GM23248 (cell line): Measurements from ENCODE around the gene AMOT. TPM values are rescaled to one million over a fixed set of nuclear protein-coding genes. Genes with fewer than 3 reads are reported as not detected.

Experiments
- DNase-seq: peaks from one replicate; pipeline ENCODE4 v3.0.0-alpha.2; 2015
- H2AFZ ChIP-seq: fragments of 200-600 bp; sonication (generic); 2 replicates; pipeline ENCODE4 v1.6.1; 2016; ENCODE audit warnings: antibody characterized with exemption
- H3F3A ChIP-seq: fragments of 200-600 bp; sonication (generic); 2 replicates; pipeline ENCODE4 v1.6.1; 2016; ENCODE audit warnings: mild to moderate bottlenecking, antibody characterized with exemption, mixed run types; ENCODE audit not compliant: insufficient read depth
- H3K27ac ChIP-seq: fragments of 200-600 bp; sonication (generic); 2 replicates; pipeline ENCODE4 v1.5.1; 2016; ENCODE audit warnings: mild to moderate bottlenecking
- H3K27me3 ChIP-seq: fragments of 200-600 bp; sonication (generic); replicated peaks from 2 replicates; pipeline ENCODE4 v1.6.1; 2016; ENCODE audit warnings: mild to moderate bottlenecking; ENCODE audit not compliant: insufficient read depth
- H3K36me3 ChIP-seq: fragments of 200-600 bp; sonication (generic); 2 replicates; pipeline ENCODE4 v1.6.1; 2016; ENCODE audit warnings: low read depth, mild to moderate bottlenecking
- H3K4me1 ChIP-seq: fragments of 200-600 bp; sonication (generic); 2 replicates; pipeline ENCODE4 v1.6.1; 2016; ENCODE audit warnings: mild to moderate bottlenecking; ENCODE audit not compliant: insufficient read depth
- H3K4me2 ChIP-seq: fragments of 200-600 bp; sonication (generic); one replicate; pipeline ENCODE4 v1.6.1; 2016; ENCODE audit warnings: mild to moderate bottlenecking; ENCODE audit not compliant: unreplicated experiment
- H3K4me3 ChIP-seq: fragments of 200-600 bp; sonication (generic); 2 replicates; pipeline ENCODE4 v1.5.1; 2016; ENCODE audit warnings: mild to moderate bottlenecking
- H3K79me2 ChIP-seq: fragments of 200-600 bp; sonication (generic); 2 replicates; pipeline ENCODE4 v1.6.1; 2016; ENCODE audit warnings: mild to moderate bottlenecking; ENCODE audit not compliant: insufficient read depth
- H3K9ac ChIP-seq: fragments of 200-600 bp; sonication (generic); 2 replicates; pipeline ENCODE4 v1.6.1; 2016; ENCODE audit warnings: mild to moderate bottlenecking
- H3K9me2 ChIP-seq: fragments of 200-600 bp; sonication (generic); 2 replicates; pipeline ENCODE4 v1.6.1; 2016; ENCODE audit warnings: mixed run types, mild to moderate bottlenecking, moderate library complexity; ENCODE audit not compliant: insufficient read depth
- H3K9me3 ChIP-seq: fragments of 200-600 bp; sonication (generic); one replicate; pipeline ENCODE4 v1.6.1; 2017; ENCODE audit warnings: low read depth
- H4K20me1 ChIP-seq: fragments of 200-600 bp; sonication (generic); 2 replicates; pipeline ENCODE4 v1.6.0; 2016; ENCODE audit not compliant: insufficient read depth
- EZH2 ChIP-seq: fragments of 200-600 bp; sonication (generic); IDR thresholded peaks from 2 replicates; pipeline ENCODE4 v1.6.1; 2018; ENCODE audit warnings: antibody characterized with exemption, mild to moderate bottlenecking; ENCODE audit not compliant: insufficient read depth, poor library complexity, severe bottlenecking
- EZH2phosphoT487 ChIP-seq: fragments of 200-600 bp; sonication (generic); IDR thresholded peaks from 2 replicates; pipeline ENCODE4 v1.6.1; 2018; ENCODE audit warnings: antibody characterized with exemption, moderate library complexity, mild to moderate bottlenecking, low read depth; ENCODE audit not compliant: insufficient read depth
- WGBS, 2 experiments: methylation state at CpG; one replicate each; pipeline ENCODE4 v1.1.6; 2015 to 2017; ENCODE audit warnings: low lambda C conversion rate in 2 of 2, low coverage in 1 of 2; ENCODE audit errors: missing lambda C conversion rate in 2 of 2; 5-methylcytosine and 5-hydroxymethylcytosine counted together
- in situ Hi-C: fragments of 300-500 bp; cut with MboI; formaldehyde crosslinking; loops from 2 replicates; pipeline ENCODE4 v1.15.0; 2020
- polyA plus RNA-seq: library from polyadenylated mRNA; unstranded; fragments of >200 nt; fragmentation: Nextera tagmentation; extraction: Ambion mirVana; gene quantifications from 2 replicates; pipeline ENCODE4 v1.2.1, GENCODE V29; 2016
- total RNA-seq: library from RNA; depleted of rRNA; stranded (reverse); fragments of >200 nt; shearing (Covaris generic); gene quantifications from 2 replicates; pipeline ENCODE4 v1.2.3, GENCODE V29; 2014

Gene AMOT
- total and polyA plus RNA-seq, 2 experiments from 2014 or later: 2.2 to 2.5 TPM

DNA sequence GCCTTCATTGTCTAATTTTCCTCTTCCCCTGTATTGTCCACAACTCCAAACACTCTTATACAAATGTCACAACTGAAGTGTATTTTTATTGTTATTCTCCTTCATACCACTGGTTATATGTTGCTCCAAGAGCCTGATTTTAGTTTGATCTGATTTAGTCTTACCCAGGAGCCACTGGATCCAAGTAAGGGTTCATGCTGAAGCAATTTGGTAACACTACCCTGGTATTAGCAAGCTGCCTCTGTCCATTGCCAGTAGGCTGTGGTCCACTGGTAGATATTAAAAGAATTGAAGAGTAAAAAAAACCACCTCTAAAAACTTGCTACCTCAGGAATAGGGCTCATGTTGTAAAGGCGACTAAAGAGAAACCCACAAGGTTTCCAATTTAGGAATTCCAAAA lies 41.2 kb downstream of the AMOT start:
- 60 to 92% methylated on average over 1 of the region's 1 CpG for WGBS, 2 experiments
- Histone ChIP-seq H3K4me2 (no peak overlapping the region), H3K4me3 (no peak overlapping the region), H3K9me2 (no peaks in the 10 kb centered on the region), H2AFZ (no peak overlapping the region), H3K27ac (no peak overlapping the region), H3K27me3 (no peaks in the 10 kb centered on the region), H3K36me3 (no peaks in the 10 kb centered on the region), H3K79me2 (no peaks in the 10 kb centered on the region), H4K20me1 (no peaks in the 10 kb centered on the region), H3F3A (no peaks in the 10 kb centered on the region), H3K4me1 (no peaks in the 10 kb centered on the region), H3K9ac (no peak overlapping the region), H3K9me3 (no peaks in the 10 kb centered on the region)
- no peak for DNase-seq
- in situ Hi-C loops: no loop called here
- TF ChIP-seq EZH2phosphoT487 (no peak), EZH2 (no peak)

DNA sequence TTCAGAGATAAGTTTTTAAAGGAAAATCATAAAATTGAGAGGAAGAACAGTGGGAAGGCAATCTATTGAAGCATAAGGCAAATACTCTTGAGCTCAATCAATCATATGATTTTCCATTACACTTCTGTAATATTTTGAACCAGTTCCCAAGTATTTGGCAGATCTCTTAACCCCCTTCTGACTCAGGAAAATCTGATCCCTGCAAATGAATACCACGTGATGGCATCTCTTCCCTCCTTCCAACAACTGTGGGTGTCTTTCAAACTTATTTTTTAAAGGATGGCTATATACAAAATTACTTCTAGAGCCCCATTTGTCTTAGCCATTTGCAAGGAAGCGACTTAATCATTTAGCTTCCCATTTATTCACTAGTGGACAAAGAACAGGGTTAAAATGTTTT lies 41.9 kb downstream of the AMOT start:
- H3K27me3 ChIP-seq: no peaks in the 10 kb centered on the region
- H3K4me3 ChIP-seq: no peak overlapping the region
- no peaks in the 10 kb centered on the region for H3K4me1 ChIP-seq
- H3K4me2 ChIP-seq: no peak overlapping the region
- in situ Hi-C loops: no loop called here
- H3K27ac ChIP-seq: no peak overlapping the region
- DNase-seq: no peak
- no peak for TF ChIP-seq EZH2phosphoT487
- WGBS, 2 experiments: 42 to 56% methylated on average over 2 of the region's 2 CpGs
- H2AFZ ChIP-seq: no peak overlapping the region
- H3K79me2 ChIP-seq: no peaks in the 10 kb centered on the region
- no peaks in the 10 kb centered on the region for H3F3A ChIP-seq
- no peaks in the 10 kb centered on the region for H3K9me3 ChIP-seq
- H4K20me1 ChIP-seq: no peaks in the 10 kb centered on the region
- no peaks in the 10 kb centered on the region for H3K36me3 ChIP-seq
- H3K9me2 ChIP-seq: no peaks in the 10 kb centered on the region
- H3K9ac ChIP-seq: no peak overlapping the region

GRCh38 chrX:112789931-112790330 lies 50.7 kb downstream of the AMOT start:
- in situ Hi-C loops: no loop called here
- Histone ChIP-seq H3K9me3 (no peaks in the 10 kb centered on the region), H3K27me3 (no peaks in the 10 kb centered on the region), H2AFZ (no peak overlapping the region), H3K9me2 (no peaks in the 10 kb centered on the region), H3K4me3 (no peak overlapping the region), H3K27ac (no peak overlapping the region), H3K4me2 (no peak overlapping the region), H3F3A (no peaks in the 10 kb centered on the region), H3K79me2 (no peaks in the 10 kb centered on the region), H4K20me1 (no peaks in the 10 kb centered on the region), H3K4me1 (no peaks in the 10 kb centered on the region), H3K36me3 (no peaks in the 10 kb centered on the region), H3K9ac (no peak overlapping the region)
- WGBS, 2 experiments: 94 to 97% methylated on average over 4 of the region's 4 CpGs
- no peak for DNase-seq
- no peak for TF ChIP-seq EZH2
- TF ChIP-seq EZH2phosphoT487: no peak

DNA sequence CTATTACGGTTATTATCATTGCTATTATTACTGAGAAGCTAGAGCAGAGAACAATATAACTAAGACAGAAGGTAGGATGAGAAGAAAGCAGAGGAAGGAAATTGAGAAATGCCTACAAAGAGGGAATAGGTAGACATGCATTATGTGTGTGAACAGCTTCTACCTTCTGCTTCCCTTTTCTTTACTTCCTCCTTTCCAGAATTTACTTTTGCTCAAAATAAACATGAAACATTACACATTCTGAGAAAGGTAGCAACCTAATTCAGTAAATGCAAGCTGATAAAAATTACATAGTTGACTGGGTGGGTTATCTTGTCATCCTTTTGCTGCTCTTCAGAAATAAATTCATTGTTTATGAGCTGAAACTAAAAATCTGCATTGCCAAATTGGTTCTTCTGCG lies 54.6 kb downstream of the AMOT start:
- Histone ChIP-seq H3K9ac (no peak overlapping the region), H4K20me1 (no peaks in the 10 kb centered on the region), H3K27me3 (no peaks in the 10 kb centered on the region), H3K36me3 (no peaks in the 10 kb centered on the region), H2AFZ (no peak overlapping the region), H3K9me2 (no peaks in the 10 kb centered on the region), H3K4me2 (no peak overlapping the region), H3K9me3 (no peaks in the 10 kb centered on the region), H3K4me3 (no peak overlapping the region), H3K27ac (no peak overlapping the region), H3K79me2 (no peaks in the 10 kb centered on the region), H3K4me1 (no peaks in the 10 kb centered on the region), H3F3A (no peaks in the 10 kb centered on the region)
- TF ChIP-seq EZH2phosphoT487 (no peak), EZH2 (no peak)
- 71 to 79% methylated on average over 2 of the region's 2 CpGs for WGBS, 2 experiments
- in situ Hi-C loops: no loop called here
- DNase-seq: no peak

- in situ Hi-C loops: no loop called here
- 85 to 94% methylated on average over 5 of the region's 5 CpGs for WGBS, 2 experiments
- no peak for DNase-seq
- H3F3A ChIP-seq: no peaks in the 10 kb centered on the region
- no peak overlapping the region for H2AFZ ChIP-seq
- no peaks in the 10 kb centered on the region for H3K9me2 ChIP-seq
- H3K27me3 ChIP-seq: no peaks in the 10 kb centered on the region
- no peak overlapping the region for H3K4me3 ChIP-seq
- H3K9ac ChIP-seq: no peak overlapping the region
- no peaks in the 10 kb centered on the region for H3K36me3 ChIP-seq
- H3K4me1 ChIP-seq: no peaks in the 10 kb centered on the region
- no peaks in the 10 kb centered on the region for H3K9me3 ChIP-seq
- H3K27ac ChIP-seq: no peak overlapping the region
- no peaks in the 10 kb centered on the region for H3K79me2 ChIP-seq
- H4K20me1 ChIP-seq: no peaks in the 10 kb centered on the region
- TF ChIP-seq EZH2 (no peak), EZH2phosphoT487 (no peak)
- no peak overlapping the region for H3K4me2 ChIP-seq
These were observed 55.3 kb downstream of the AMOT start for GRCh38 chrX:112785344-112785743.
